K562 (cell line): ENCODE measurements around the gene RXYLT1. TPM values are rescaled to one million over a fixed set of nuclear protein-coding genes. Genes with fewer than 3 reads are reported as not detected.

Source experiments
- ATAC-seq: fragments of 200-7000 bp; cut with Tn5 transposase; 3 replicates; pipeline ENCODE4 v1.9.1; 2020; ENCODE audit warnings: moderate library complexity
- BruUV-seq: library from RNA; stranded (reverse); fragments of 400-500 nt; replicated peaks from 2 replicates; lab custom pipeline; 2021; lab: Mats Ljungman, UMichigan
- CTCF ChIA-PET: fragments of 300-600 bp; formaldehyde crosslinking; extraction: SDS; loops from one replicate; lab custom pipeline; 2021; ENCODE audit warnings: low intra/inter-chr PET ratio; lab: Yijun Ruan, JAX
- POLR2A ChIA-PET: fragments of 300-600, 350-650 bp; sonication (Branson Sonifier 250); formaldehyde crosslinking; extraction: SDS; loops from one replicate; lab custom pipeline; 2021; ENCODE audit warnings: antibody characterized with exemption, inconsistent platforms; lab: Yijun Ruan, JAX
- DNase-seq, 4 experiments: peaks; one replicate each; pipeline versions ENCODE4 v3.0.0 to v3.0.0-alpha.2; 2011 to 2018; ENCODE audit warnings: low spot score in 3 of 4, mixed read lengths in 3 of 4; ENCODE audit errors: extremely low read depth in 1 of 4
- FAIRE-seq: peaks from 2 replicates; lab custom pipeline; 2011; peaks lifted over from hg19 to GRCh38; lab: Jason Lieb, UNC
- H2AFZ ChIP-seq: 2 replicates; pipeline ENCODE4 v1.6.0; 2011; ENCODE audit warnings: low read depth, low read length, control low read depth, inconsistent platforms
- H3K27ac ChIP-seq: fragments of 200-600 bp; 3 replicates; pipeline ENCODE4 v1.8.0; 2011; ENCODE audit warnings: low read depth, mild to moderate bottlenecking, control low read depth, inconsistent platforms, low read length, moderate library complexity, mixed read lengths; ENCODE audit errors: extremely low read depth
- H3K27me3 ChIP-seq, 2 experiments: fragments of 300-600 bp in 1 of 2; 2 replicates in 1 of 2; 3 replicates in 1 of 2; pipeline versions ENCODE4 v1.6.0 to v1.8.0; 2011; ENCODE audit warnings: inconsistent platforms in 2 of 2, low read length in 2 of 2, mild to moderate bottlenecking in 1 of 2, mixed read lengths in 1 of 2, moderate library complexity in 1 of 2; ENCODE audit not compliant: control insufficient read depth in 2 of 2, insufficient read depth in 2 of 2
- H3K36me3 ChIP-seq: fragments of 300-600 bp; 3 replicates; pipeline ENCODE4 v1.8.0; 2011; ENCODE audit warnings: mild to moderate bottlenecking, low read length, inconsistent platforms; ENCODE audit not compliant: control insufficient read depth, insufficient read depth
- H3K4me1 ChIP-seq, 2 experiments: fragments of 200-600 bp in 1 of 2; replicated peaks in 1 of 2; 2 replicates in 1 of 2; 3 replicates in 1 of 2; pipeline versions ENCODE4 v1.5.1 to v1.8.0; 2011; ENCODE audit warnings: inconsistent platforms in 2 of 2, low read length in 2 of 2, mild to moderate bottlenecking in 1 of 2, mixed read lengths in 1 of 2, moderate library complexity in 1 of 2; ENCODE audit not compliant: control insufficient read depth in 2 of 2, insufficient read depth in 2 of 2
- H3K4me2 ChIP-seq: 2 replicates; pipeline ENCODE4 v1.6.1; 2011; ENCODE audit warnings: low read length, control low read depth, inconsistent platforms, mixed read lengths; ENCODE audit not compliant: insufficient read depth
- H3K4me3 ChIP-seq: fragments of 200-600 bp; sonication (generic), shearing (Covaris generic); 2 replicates; pipeline ENCODE4 v1.5.1; 2016; ENCODE audit warnings: control low read depth, inconsistent platforms
- H3K79me2 ChIP-seq: fragments of 200-600 bp; 3 replicates; pipeline ENCODE4 v1.8.0; 2011; ENCODE audit warnings: low read length, inconsistent platforms; ENCODE audit not compliant: control insufficient read depth, insufficient read depth
- H3K9ac ChIP-seq, 2 experiments: 2 replicates each; pipeline versions ENCODE4 v1.6.0 to v1.6.1; 2011; ENCODE audit warnings: low read depth in 2 of 2, low read length in 2 of 2, control low read depth in 1 of 2, inconsistent platforms in 1 of 2, mild to moderate bottlenecking in 1 of 2, mixed read lengths in 1 of 2; ENCODE audit not compliant: insufficient read depth in 1 of 2
- H3K9me1 ChIP-seq: one replicate; pipeline ENCODE4 v1.6.0; 2011; ENCODE audit warnings: inconsistent platforms, mild to moderate bottlenecking, low read length, moderate library complexity; ENCODE audit not compliant: control insufficient read depth, insufficient read depth
- H3K9me3 ChIP-seq: replicated peaks from 2 replicates; pipeline ENCODE4 v1.5.1; 2011; ENCODE audit warnings: low read depth, low read length, inconsistent platforms; ENCODE audit not compliant: control insufficient read depth, insufficient read depth
- H4K20me1 ChIP-seq: replicated peaks from 2 replicates; pipeline ENCODE4 v1.6.1; 2011; ENCODE audit warnings: low read length, inconsistent platforms, mixed read lengths; ENCODE audit not compliant: control insufficient read depth, insufficient read depth
- BCL6 ChIP-seq: fragments of 250-450 bp; sonication (Bioruptor Pico); IDR thresholded peaks from 2 replicates; pipeline ENCODE4 v1.4.0; 2020
- BMI1 ChIP-seq: fragments of 150-350 bp; IDR thresholded peaks from 2 replicates; pipeline ENCODE4 v1.6.1; 2014; ENCODE audit warnings: low read length
- BRF2 ChIP-seq: IDR thresholded peaks from 3 replicates; pipeline ENCODE4 v1.6.1; 2011; ENCODE audit warnings: borderline replicate concordance, mild to moderate bottlenecking; ENCODE audit not compliant: insufficient read length, insufficient read depth
- FOXJ2 ChIP-seq: fragments of 200-800 bp; sonication (Bioruptor generic); IDR thresholded peaks from 2 replicates; pipeline ENCODE4 v1.6.1; 2016; ENCODE audit warnings: missing genetic modification characterization, missing compliant biosample characterization
- GMEB1 ChIP-seq: fragments of 250-450 bp; sonication (Bioruptor Pico); IDR thresholded peaks from 2 replicates; pipeline ENCODE4 v1.4.0; 2020; ENCODE audit warnings: mild to moderate bottlenecking
- NCOA1 ChIP-seq: fragments of 450-650 bp; IDR thresholded peaks from 2 replicates; pipeline ENCODE4 v1.6.1; 2016; ENCODE audit warnings: low read depth
- STAG1 ChIP-seq: sonication (generic); formaldehyde crosslinking; IDR thresholded peaks from 2 replicates; pipeline ENCODE4 v1.5.0; 2020; ENCODE audit warnings: missing genetic modification reagents, borderline replicate concordance
- ZBTB1 ChIP-seq: sonication (generic); formaldehyde crosslinking; IDR thresholded peaks from 2 replicates; pipeline ENCODE4 v1.8.1; 2023; ENCODE audit warnings: missing genetic modification reagents, low read depth, mild to moderate bottlenecking, borderline replicate concordance
- ZC3H4 ChIP-seq: sonication (generic); formaldehyde crosslinking; IDR thresholded peaks from 2 replicates; pipeline ENCODE4 v1.9.0; 2021; ENCODE audit warnings: missing genetic modification reagents, borderline replicate concordance
- ZNF232 ChIP-seq: sonication (generic); formaldehyde crosslinking; IDR thresholded peaks from 2 replicates; pipeline ENCODE4 v1.8.0; 2022; ENCODE audit warnings: mild to moderate bottlenecking, missing genetic modification reagents
- ZNF584 ChIP-seq: fragments of 200-800 bp; sonication (Bioruptor generic); IDR thresholded peaks from 2 replicates; pipeline ENCODE4 v1.6.1; 2016; ENCODE audit warnings: low read depth, mild to moderate bottlenecking, missing genetic modification characterization, missing compliant biosample characterization
- WGBS: fragments of 100-300 bp; shearing (Covaris generic); methylation state at CpG from one replicate; pipeline ENCODE4 v1.1.6; 2016; ENCODE audit warnings: low coverage, mixed read lengths; ENCODE audit not compliant: insufficient coverage; ENCODE audit errors: missing lambda C conversion rate; 5-methylcytosine and 5-hydroxymethylcytosine counted together
- in situ Hi-C: fragments of 300-500 bp; cut with MboI; formaldehyde crosslinking; loops from 4 replicates; pipeline ENCODE4 v1.15.0; 2018; ENCODE audit warnings: inconsistent platforms, mixed read lengths
- intact Hi-C: fragments of 100-400 bp; cut with micrococcal nuclease; formaldehyde crosslinking; loops from 2 replicates; pipeline ENCODE4 v1.14.2; 2022
- polyA plus RNA-seq, 8 experiments: library from polyadenylated mRNA; depleted of rRNA in 4 of 8; stranded (reverse) in 5 of 8; unstranded in 3 of 8; fragments of >200 nt; fragmentation: Nextera tagmentation in 2 of 8; fragmentation: Illumina TruSeq in 1 of 8; extraction: Ambion mirVana in 2 of 8; extraction: Trizol in 1 of 8; gene quantifications; 2 replicates each; pipeline versions ENCODE4 v1.2.1 to v1.2.3, GENCODE V29; 2011 to 2014; ENCODE audit warnings: inconsistent platforms in 1 of 8, missing spikeins in 1 of 8
- total RNA-seq, 7 experiments: library from RNA; depleted of rRNA in 6 of 7; stranded (reverse); fragments of >200 nt in 6 of 7; fragmentation: Illumina TruSeq in 2 of 7; extraction: Trizol in 2 of 7; gene quantifications; 2 replicates each; pipeline versions ENCODE4 v1.2.1 to v1.2.3, GENCODE V29; 2011 to 2021; ENCODE audit warnings: low replicate concordance in 1 of 7

Gene RXYLT1
- total and polyA plus RNA-seq, 9 of the 15 experiments (the other 6 are each of a cell fraction or from before 2014, with no cell fraction given) = 6.7 to 26.5 (median 20.9) TPM

GRCh38 chr12:63820427-63820826, 40.7 kb downstream of the RXYLT1 start:
- Histone ChIP-seq H3K27me3 (peaks cover 4 to 24% of the 10 kb centered on the region in 2 experiments; a peak in 4 of 5 replicates), H3K9ac (no peak overlapping the region), H2AFZ (no peak overlapping the region), H3K79me2 (no peaks in the 10 kb centered on the region), H3K4me2 (no peak overlapping the region), H3K27ac (no peak overlapping the region), H3K36me3 (no peaks in the 10 kb centered on the region), H3K9me3 (no peaks in the 10 kb centered on the region), H3K4me1 (peaks cover 0 to 5% of the 10 kb centered on the region in 2 experiments; a peak in 1 of 5 replicates), H4K20me1 (no peaks in the 10 kb centered on the region), H3K4me3 (no peak overlapping the region), H3K9me1 (no peaks in the 10 kb centered on the region)
- ATAC-seq = no peak
- BruUV-seq = no TSS peak
- TF ChIP-seq ZNF232 (CRISPR knock-in tag) = no peak
- TF ChIP-seq GMEB1 (CRISPR knock-in tag) = no peak
- TF ChIP-seq ZBTB1 (CRISPR knock-in tag) = no peak
- no peak for TF ChIP-seq STAG1 (CRISPR knock-in tag)
- no peak for TF ChIP-seq ZNF584 (CRISPR knock-in tag)
- no peak for TF ChIP-seq FOXJ2 (tag)
- no peak for TF ChIP-seq BRF2
- no peak for TF ChIP-seq ZC3H4
- TF ChIP-seq BMI1 = no peak
- TF ChIP-seq BCL6 (CRISPR knock-in tag) = no peak
- no peak for TF ChIP-seq NCOA1
- WGBS = 0% methylated on average over 1 of the region's 1 CpG
- ChIA-PET POLR2A (no interaction called here), CTCF (no interaction called here)
- in situ Hi-C loops (loop anchor here (25.0 kb wide), 1 partner anchor 408 kb away; no protein-coding TSS in a partner anchor), intact Hi-C loops (no loop called here)
- FAIRE-seq = no peak
- DNase-seq = no peak
